Vagina (tissue), 2 donors: ENCODE results near the gene ADARB2. TPM values are rescaled to one million over a fixed set of nuclear protein-coding genes. Genes with fewer than 3 reads are reported as not detected.

Experiments used
- DNase-seq, 2 donors: peaks; one replicate each; pipeline ENCODE4 v3.0.0-alpha.2; 2017; ENCODE audit errors: extremely low spot score in 2 of 2
- H3K27ac ChIP-seq: fragments of 200-600 bp; sonication (generic); one replicate; pipeline ENCODE4 v1.5.1; 2019
- H3K27me3 ChIP-seq: fragments of 200-600 bp; sonication (generic); one replicate; pipeline ENCODE4 v1.5.1; 2019
- H3K36me3 ChIP-seq, 2 donors: fragments of 200-600 bp; sonication (generic); one replicate each; pipeline ENCODE4 v1.5.1; 2017 to 2019
- H3K4me1 ChIP-seq: fragments of 200-600 bp; sonication (generic); one replicate; pipeline ENCODE4 v1.5.1; 2019
- H3K4me3 ChIP-seq, 2 donors: fragments of 200-600 bp; sonication (generic); 1 replicate in 1 of 2; 2 replicates in 1 of 2; pipeline ENCODE4 v1.5.1; 2016 to 2019
- H3K9me3 ChIP-seq: fragments of 200-600 bp; sonication (generic); one replicate; pipeline ENCODE4 v1.5.1; 2019
- CTCF ChIP-seq, 3 experiments: fragments of 450-650 bp in 2 of 3; fragments of 200-600 bp in 1 of 3; sonication (generic) in 1 of 3; IDR thresholded peaks; one replicate each; pipeline ENCODE4 v1.5.1; 2017 to 2019; ENCODE audit warnings: antibody characterized with exemption in 3 of 3, mild to moderate bottlenecking in 2 of 3, moderate library complexity in 2 of 3
- POLR2A ChIP-seq, 2 donors: fragments of 450-650 bp; IDR thresholded peaks; one replicate each; pipeline ENCODE4 v1.6.1; 2017; ENCODE audit warnings: antibody characterized with exemption in 2 of 2, mild to moderate bottlenecking in 2 of 2, moderate library complexity in 2 of 2
- POLR2AphosphoS5 ChIP-seq, 2 donors: sonication (generic); formaldehyde crosslinking; IDR thresholded peaks; one replicate each; pipeline ENCODE4 v1.9.0; 2017; ENCODE audit warnings: antibody characterized with exemption in 2 of 2, mild to moderate bottlenecking in 2 of 2, low read depth in 1 of 2; ENCODE audit not compliant: insufficient read depth in 1 of 2
- intact Hi-C: fragments of 100-400 bp; cut with DNase I; formaldehyde crosslinking; loops from one replicate; pipeline ENCODE4 v1.15.1; 2023
- total RNA-seq: library from RNA; depleted of rRNA; stranded (reverse); fragments of >200 nt; gene quantifications from one replicate; pipeline ENCODE4 v1.2.3, GENCODE V29; 2016

Gene ADARB2
- total RNA-seq, 1 donor from 2014 or later = 3.4 TPM

- Histone ChIP-seq H3K4me3 (no peak overlapping the region), H3K36me3 (no peaks in the 10 kb centered on the region), H3K27me3 (no peaks in the 10 kb centered on the region), H3K9me3 (no peaks in the 10 kb centered on the region), H3K27ac (no peak overlapping the region), H3K4me1 (no peaks in the 10 kb centered on the region)
- TF ChIP-seq CTCF (IDR thresholded peaks at IDR 0.05) (no peak), POLR2A (IDR thresholded peaks at IDR 0.05) (no peak), POLR2AphosphoS5 (IDR thresholded peaks at IDR 0.05; ENCODE audit: insufficient read depth in 1 of 2, low read depth in 1 of 2) (no peak)
- DNase-seq = peak in 1 of 2 donors; percentile 52
- intact Hi-C loops = no loop called here
Observed at GRCh38 chr10:1396297-1396635, 341.1 kb downstream of the ADARB2 start.

- Histone ChIP-seq H3K4me3 (no peak overlapping the region), H3K36me3 (no peaks in the 10 kb centered on the region), H3K9me3 (no peaks in the 10 kb centered on the region), H3K27ac (no peak overlapping the region), H3K27me3 (no peaks in the 10 kb centered on the region), H3K4me1 (no peaks in the 10 kb centered on the region)
- intact Hi-C loops = no loop called here
- peak in 1 of 2 donors; percentile 70 for DNase-seq
- TF ChIP-seq POLR2AphosphoS5 (IDR thresholded peaks at IDR 0.05; ENCODE audit: insufficient read depth in 1 of 2, low read depth in 1 of 2) (no peak), CTCF (IDR thresholded peaks at IDR 0.05) (no peak), POLR2A (IDR thresholded peaks at IDR 0.05) (no peak)
Observed at GRCh38 chr10:1395481-1396296, 341.6 kb downstream of the ADARB2 start.

GRCh38 chr10:1395025-1395480 is 342.3 kb downstream of the ADARB2 start:
- Histone ChIP-seq H3K4me1 (no peaks in the 10 kb centered on the region), H3K27me3 (no peaks in the 10 kb centered on the region), H3K9me3 (no peaks in the 10 kb centered on the region), H3K36me3 (no peaks in the 10 kb centered on the region), H3K4me3 (no peak overlapping the region), H3K27ac (no peak overlapping the region)
- TF ChIP-seq CTCF (IDR thresholded peaks at IDR 0.05) (no peak), POLR2A (IDR thresholded peaks at IDR 0.05) (no peak), POLR2AphosphoS5 (IDR thresholded peaks at IDR 0.05; ENCODE audit: insufficient read depth in 1 of 2, low read depth in 1 of 2) (no peak)
- peak in 1 of 2 donors; percentile 80 for DNase-seq
- intact Hi-C loops = no loop called here

GRCh38 chr10:1394155-1394912 is 343.0 kb downstream of the ADARB2 start:
- Histone ChIP-seq H3K27ac (no peak overlapping the region), H3K36me3 (no peaks in the 10 kb centered on the region), H3K27me3 (no peaks in the 10 kb centered on the region), H3K4me3 (no peak overlapping the region), H3K9me3 (no peaks in the 10 kb centered on the region), H3K4me1 (no peaks in the 10 kb centered on the region)
- intact Hi-C loops = no loop called here
- TF ChIP-seq CTCF (IDR thresholded peaks at IDR 0.05) (no peak), POLR2A (IDR thresholded peaks at IDR 0.05) (no peak)
- peak; percentile 71 to 79 for DNase-seq

GRCh38 chr10:1393481-1393880 is 343.8 kb downstream of the ADARB2 start:
- DNase-seq = no peak
- no peaks in the 10 kb centered on the region for H3K27me3 ChIP-seq
- H3K4me3 ChIP-seq = no peak overlapping the region
- H3K4me1 ChIP-seq = no peaks in the 10 kb centered on the region
- intact Hi-C loops = no loop called here
- no peak overlapping the region for H3K27ac ChIP-seq
- no peaks in the 10 kb centered on the region for H3K36me3 ChIP-seq
- TF ChIP-seq POLR2A (IDR thresholded peaks at IDR 0.05) (no peak), CTCF (IDR thresholded peaks at IDR 0.05) (no peak), POLR2AphosphoS5 (IDR thresholded peaks at IDR 0.05; ENCODE audit: insufficient read depth in 1 of 2, low read depth in 1 of 2) (no peak)
- H3K9me3 ChIP-seq = no peaks in the 10 kb centered on the region
